ENCODE measurements around the gene CCDC192. TPM values are rescaled to one million over a fixed set of nuclear protein-coding genes. Genes with fewer than 3 reads are reported as not detected.

The CCDC192 gene
- total and polyA plus RNA-seq, 2 donors (not counting 3 experiments of a cell fraction or from before 2014, with no cell fraction given) = not detected

DNA sequence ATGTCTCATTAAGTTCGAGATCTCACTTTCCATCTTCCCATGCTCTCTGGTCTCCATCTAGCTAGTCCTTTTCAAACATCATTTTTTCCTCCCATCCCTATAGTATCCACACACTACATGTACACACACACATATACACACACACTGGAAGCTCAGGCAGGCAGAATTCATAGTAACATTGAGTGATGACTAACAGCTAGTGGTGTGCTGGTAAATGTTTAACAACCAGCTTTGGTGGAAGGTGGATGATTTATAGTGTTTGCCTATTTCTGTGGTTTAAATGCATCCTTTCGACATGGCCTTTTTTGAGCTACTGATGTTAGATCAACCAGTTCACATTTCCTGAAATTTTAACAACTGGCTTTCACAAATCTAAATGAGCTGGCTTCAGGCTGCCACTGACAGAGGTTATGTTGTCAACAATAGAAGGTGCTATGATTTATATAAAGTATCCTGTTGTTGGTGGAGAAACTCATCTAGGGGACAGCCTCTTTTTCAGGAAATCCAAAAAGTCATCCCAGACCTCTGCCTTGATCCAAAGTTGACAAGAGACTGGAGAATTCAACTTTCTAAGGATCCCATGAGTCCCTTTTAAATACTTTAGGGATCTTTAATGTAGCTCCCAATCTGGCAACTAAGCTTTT, 117.8 kb downstream of the CCDC192 start:
- POLR2A ChIA-PET = no interaction called here
- no peak for FAIRE-seq

GRCh38 chr5:127821896-127822295, 118.7 kb downstream of the CCDC192 start:
- Histone ChIP-seq H3K9me1 (replicated peaks; ENCODE audit: control insufficient read depth, extremely low read depth, insufficient read depth, low read length) (peaks cover 2% of the 10 kb centered on the region), H4K20me1 (replicated peaks; ENCODE audit: control insufficient read depth, extremely low read depth, insufficient read depth, low read length) (no peaks in the 10 kb centered on the region), H3K4me2 (ENCODE audit: insufficient read depth, low read length) (no peak overlapping the region), H3K9ac (replicated peaks; ENCODE audit: extremely low read depth, insufficient read depth, low read length) (no peak overlapping the region), H2AFZ (ENCODE audit: low read depth, low read length) (no peak overlapping the region), H3K79me2 (ENCODE audit: control insufficient read depth, insufficient read depth, low read length) (no peaks in the 10 kb centered on the region), H3K27ac (ENCODE audit: insufficient read depth, low read depth, low read length) (no peak overlapping the region), H3K4me3 (replicated peaks in 1 of 3; ENCODE audit: insufficient read depth in 1 of 3, low read depth in 1 of 3, low read length in 3 of 3) (no peak overlapping the region), H3K4me1 (ENCODE audit: control insufficient read depth, extremely low read depth, insufficient read depth, low read length) (no peaks in the 10 kb centered on the region), H3K27me3 (ENCODE audit: control insufficient read depth in 2 of 2, insufficient read depth in 2 of 2, low read length in 2 of 2) (no peaks in the 10 kb centered on the region), H3K9me3 (replicated peaks; ENCODE audit: control insufficient read depth, insufficient read depth, low read length) (no peaks in the 10 kb centered on the region), H3K36me3 (ENCODE audit: control insufficient read depth in 2 of 2, extremely low read depth in 1 of 2, insufficient read depth in 2 of 2, low read length in 2 of 2) (no peaks in the 10 kb centered on the region)
- CTCF ChIA-PET = interaction anchor here (1.3 kb wide), 2 partner anchors 12 to 380 kb away, joined by 3 to 4 read pairs; no protein-coding TSS in a partner anchor
- dilution Hi-C loops (cut with MboI; ENCODE audit: extremely low pct_ligation_motif_present, low sequenced_read_pairs) = no loop called here
- TF ChIP-seq EZH2 (IDR thresholded peaks at IDR 0.05; ENCODE audit: borderline replicate concordance, low read depth, low read length, severe bottlenecking) (no peak), POLR2A (IDR thresholded peaks at IDR 0.05; ENCODE audit: low read depth, low read length) (no peak), FOS (IDR thresholded peaks at IDR 0.05; ENCODE audit: borderline replicate concordance, insufficient read depth, low read length) (no peak), JUN (IDR thresholded peaks at IDR 0.05; ENCODE audit: borderline replicate concordance, insufficient read depth, insufficient read length, low read depth) (no peak), MYC (IDR thresholded peaks at IDR 0.05; ENCODE audit: low read depth, low read length) (no peak), GATA2 (IDR thresholded peaks at IDR 0.05; ENCODE audit: insufficient read depth, insufficient read length, low read depth, low read length) (no peak), CTCF (IDR thresholded peaks at IDR 0.05; ENCODE audit: extremely low read depth in 1 of 2, insufficient read depth in 1 of 2, low read depth in 1 of 2, low read length in 2 of 2) (no peak), POLR2AphosphoS5 (IDR thresholded peaks at IDR 0.05; ENCODE audit: insufficient read depth, low read depth, low read length) (no peak)
- TF ChIP-seq, protein P1, sequence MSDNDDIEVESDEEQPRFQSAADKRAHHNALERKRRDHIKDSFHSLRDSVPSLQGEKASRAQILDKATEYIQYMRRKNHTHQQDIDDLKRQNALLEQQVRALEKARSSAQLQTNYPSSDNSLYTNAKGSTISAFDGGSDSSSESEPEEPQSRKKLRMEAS (IDR thresholded peaks at IDR 0.05; ENCODE audit: insufficient read depth, insufficient read length) = no peak
- POLR2A ChIA-PET = no interaction called here
- DNase-seq (ENCODE audit: low read depth, low spot score) = no peak
- intact Hi-C loops (cut with micrococcal nuclease) = no loop called here
- FAIRE-seq = no peak
- no TSS peak for BruUV-seq (replicated peaks)

More for the DNA sequence above, 117.8 kb downstream of the CCDC192 start:
- Histone ChIP-seq H3K9me1 (replicated peaks; ENCODE audit: control insufficient read depth, extremely low read depth, insufficient read depth, low read length) (peaks cover 2% of the 10 kb centered on the region), H3K4me1 (ENCODE audit: control insufficient read depth, extremely low read depth, insufficient read depth, low read length) (no peaks in the 10 kb centered on the region), H2AFZ (ENCODE audit: low read depth, low read length) (no peak overlapping the region), H3K36me3 (ENCODE audit: control insufficient read depth in 2 of 2, extremely low read depth in 1 of 2, insufficient read depth in 2 of 2, low read length in 2 of 2) (no peaks in the 10 kb centered on the region), H3K4me3 (replicated peaks in 1 of 3; ENCODE audit: insufficient read depth in 1 of 3, low read depth in 1 of 3, low read length in 3 of 3) (no peak overlapping the region), H3K27me3 (ENCODE audit: control insufficient read depth in 2 of 2, insufficient read depth in 2 of 2, low read length in 2 of 2) (no peaks in the 10 kb centered on the region), H3K27ac (ENCODE audit: insufficient read depth, low read depth, low read length) (no peak overlapping the region), H4K20me1 (replicated peaks; ENCODE audit: control insufficient read depth, extremely low read depth, insufficient read depth, low read length) (no peaks in the 10 kb centered on the region), H3K79me2 (ENCODE audit: control insufficient read depth, insufficient read depth, low read length) (no peaks in the 10 kb centered on the region), H3K9me3 (replicated peaks; ENCODE audit: control insufficient read depth, insufficient read depth, low read length) (no peaks in the 10 kb centered on the region), H3K4me2 (ENCODE audit: insufficient read depth, low read length) (no peak overlapping the region), H3K9ac (replicated peaks; ENCODE audit: extremely low read depth, insufficient read depth, low read length) (no peak overlapping the region)
- dilution Hi-C loops (cut with MboI; ENCODE audit: extremely low pct_ligation_motif_present, low sequenced_read_pairs) = no loop called here
- intact Hi-C loops (cut with micrococcal nuclease) = no loop called here
- DNase-seq (ENCODE audit: low read depth, low spot score) = peak; percentile 20
- TF ChIP-seq FOS (IDR thresholded peaks at IDR 0.05; ENCODE audit: borderline replicate concordance, insufficient read depth, low read length) (peak; percentile 11), GATA2 (IDR thresholded peaks at IDR 0.05; ENCODE audit: insufficient read depth, insufficient read length, low read depth, low read length) (no peak)
- CTCF ChIA-PET = interaction anchor here (1.0 to 1.3 kb wide), 3 partner anchors 12 to 381 kb away, joined by 3 to 4 read pairs (median 3); no protein-coding TSS in a partner anchor
- BruUV-seq (replicated peaks) = no TSS peak

Measured in endothelial cell of umbilical vein (primary cell).